Urinary bladder (tissue), 4 donors: Measurements from ENCODE around the gene SERPINB6. TPM values are rescaled to one million over a fixed set of nuclear protein-coding genes. Genes with fewer than 3 reads are reported as not detected.

Experiments
- DNase-seq: peaks from one replicate; pipeline ENCODE4 v3.0.0-alpha.2; 2015; ENCODE audit errors: extremely low spot score
- H3K27ac ChIP-seq: one replicate; pipeline ENCODE4 v1.5.1; 2013; ENCODE audit warnings: low read depth, mild to moderate bottlenecking, moderate library complexity
- H3K36me3 ChIP-seq: one replicate; pipeline ENCODE4 v1.6.1; 2013; ENCODE audit warnings: mild to moderate bottlenecking, moderate library complexity; ENCODE audit not compliant: insufficient read depth
- H3K4me1 ChIP-seq: one replicate; pipeline ENCODE4 v1.6.1; 2013; ENCODE audit warnings: mild to moderate bottlenecking, moderate library complexity; ENCODE audit not compliant: insufficient read depth
- H3K4me3 ChIP-seq: one replicate; pipeline ENCODE4 v1.5.1; 2013; ENCODE audit warnings: low read depth, low read length
- WGBS: extraction: QIAGEN DNeasy Blood & Tissue Kit; methylation state at CpG from one replicate; pipeline ENCODE4 v1.1.7; 2013; 5-methylcytosine and 5-hydroxymethylcytosine counted together
- polyA plus RNA-seq: library from polyadenylated mRNA; stranded (reverse); fragments of 200-250 nt; gene quantifications from one replicate; pipeline ENCODE4 v1.2.3, GENCODE V29; 2013
- total RNA-seq: library from RNA; depleted of rRNA; stranded (reverse); fragments of >200 nt; gene quantifications from one replicate; pipeline ENCODE4 v1.2.3, GENCODE V29; 2014
- donor health status: healthy with polysubstance abuse.
- donor health status: healthy.

The SERPINB6 gene
- total and polyA plus RNA-seq, 2 donors = 58.8 to 130 TPM

DNA sequence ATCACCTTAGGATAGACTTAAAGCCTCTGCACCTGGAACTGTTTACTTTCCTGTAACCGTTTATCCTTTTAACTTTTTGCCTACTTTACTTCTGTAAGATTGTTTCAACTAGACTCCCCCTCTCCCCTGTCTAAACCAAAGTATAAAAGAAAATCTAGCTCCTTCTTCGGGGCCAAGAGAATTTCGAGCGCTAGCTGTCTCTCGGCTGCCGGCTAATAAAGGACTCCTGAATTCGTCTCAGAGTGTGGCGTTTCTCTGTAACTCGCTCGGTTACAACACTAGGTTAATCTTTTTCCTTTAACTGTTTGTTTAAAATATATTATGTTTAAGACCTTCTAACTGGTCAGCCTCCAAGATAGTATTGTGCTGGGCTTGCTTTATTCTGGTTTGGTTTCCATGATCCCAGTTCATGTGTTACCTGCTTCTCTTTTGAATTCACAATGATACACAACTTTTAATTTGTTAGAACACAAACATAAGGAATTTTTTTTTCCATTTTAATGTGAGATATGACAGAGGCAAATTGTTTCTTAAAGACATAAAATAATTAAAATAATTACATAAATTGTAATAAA lies 19.7 kb upstream of the SERPINB6 start:
- peak overlapping the region; percentile 99 for H3K27ac ChIP-seq
- H3K36me3 ChIP-seq = no peaks in the 10 kb centered on the region
- no peaks in the 10 kb centered on the region for H3K4me1 ChIP-seq
- 5% methylated on average over 10 of the region's 10 CpGs for WGBS
- no peak for DNase-seq
- H3K4me3 ChIP-seq = peak overlapping the region; percentile 83

- whole genome bisulfite sequencing = 5% methylated on average over 19 of the region's 19 CpGs
- H3K4me1 ChIP-seq = no peaks in the 10 kb centered on the region
- H3K36me3 ChIP-seq = no peaks in the 10 kb centered on the region
- DNase-seq = no peak
- peak overlapping the region; percentile 83 for H3K4me3 ChIP-seq
- H3K27ac ChIP-seq = peak overlapping the region; percentile 99
Measured at GRCh38 chr6:2990248-2990931, 19.0 kb upstream of the SERPINB6 start.

GRCh38 chr6:2989332-2990247 lies 18.2 kb upstream of the SERPINB6 start:
- no peaks in the 10 kb centered on the region for H3K4me1 ChIP-seq
- no peaks in the 10 kb centered on the region for H3K36me3 ChIP-seq
- peak overlapping the region; percentile 83 for H3K4me3 ChIP-seq
- peak; percentile 99 for DNase-seq
- WGBS = under 1% methylated on average over 22 of the region's 22 CpGs
- H3K27ac ChIP-seq = peak overlapping the region; percentile 99

DNA sequence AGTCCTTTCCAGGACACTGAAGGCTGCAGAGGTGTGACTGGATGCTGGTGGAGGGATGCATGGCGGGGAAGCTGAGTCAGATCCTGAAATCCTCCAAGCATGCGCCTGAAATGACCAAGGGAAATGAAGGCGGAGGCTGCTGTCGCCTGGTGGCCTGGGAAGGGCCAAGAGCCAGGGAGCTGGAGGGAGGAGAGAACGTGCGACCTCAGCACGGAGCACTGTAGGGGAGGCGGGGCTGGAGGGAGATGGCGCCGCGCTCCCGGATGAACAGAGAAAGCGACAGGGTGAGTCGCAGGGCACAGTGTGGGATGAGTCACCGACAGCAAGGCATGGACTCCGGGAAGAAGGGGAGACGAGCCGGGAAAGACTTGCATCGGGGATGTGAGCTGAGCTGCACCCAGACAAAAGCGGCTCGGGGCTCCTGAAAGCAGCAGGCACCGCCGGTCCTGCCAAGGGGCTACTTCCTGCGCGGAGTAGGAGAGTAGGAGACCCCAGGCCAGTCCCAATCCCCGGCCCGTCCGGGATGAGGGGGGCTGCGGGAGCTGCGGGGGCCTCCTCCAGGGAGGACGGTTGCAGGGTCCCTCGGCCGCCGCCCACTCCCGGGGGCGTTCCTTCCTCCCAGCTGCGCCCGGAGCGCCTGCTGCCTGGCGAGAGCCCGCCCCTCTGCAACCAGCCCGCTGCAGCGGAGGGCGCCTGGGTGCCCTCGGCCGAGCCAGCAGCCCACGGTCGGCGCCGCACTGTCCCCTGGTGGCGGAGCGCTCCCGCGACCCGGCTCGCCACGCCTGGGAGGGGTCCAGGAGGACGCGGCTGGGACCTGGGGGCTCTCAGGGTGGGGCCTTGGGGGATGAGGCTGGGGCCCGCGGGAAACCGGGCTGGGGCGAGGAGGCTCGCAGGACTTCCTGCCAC lies 17.3 kb upstream of the SERPINB6 start:
- whole genome bisulfite sequencing = under 1% methylated on average over 64 of the region's 64 CpGs
- peak; percentile 70 for DNase-seq
- peak overlapping the region; percentile 95 for H3K27ac ChIP-seq
- H3K4me1 ChIP-seq = no peaks in the 10 kb centered on the region
- no peaks in the 10 kb centered on the region for H3K36me3 ChIP-seq
- H3K4me3 ChIP-seq = peak overlapping the region; percentile 83

DNA sequence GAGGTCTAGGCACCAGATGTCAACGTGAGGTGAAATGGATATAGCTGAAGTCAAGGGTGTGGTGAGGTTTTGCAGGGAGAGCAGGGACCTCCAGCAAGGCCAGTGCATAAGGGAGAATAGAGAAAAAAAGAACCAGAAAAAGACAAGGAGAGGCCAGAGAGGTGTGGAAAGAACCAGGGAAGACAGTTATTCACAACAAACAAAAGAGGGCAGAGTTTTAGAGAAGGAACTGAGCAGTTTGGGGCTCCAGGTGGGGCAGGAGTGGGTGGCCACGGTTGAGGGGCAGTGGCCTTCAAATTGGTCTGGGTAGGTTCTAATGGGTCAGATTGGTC lies 16.7 kb upstream of the SERPINB6 start:
- Histone ChIP-seq H3K36me3 (no peaks in the 10 kb centered on the region), H3K4me3 (peak overlapping the region; percentile 83), H3K4me1 (no peaks in the 10 kb centered on the region), H3K27ac (peak overlapping the region; percentile 54)
- WGBS = 15% methylated on average over 2 of the region's 2 CpGs
- DNase-seq = no peak

DNA sequence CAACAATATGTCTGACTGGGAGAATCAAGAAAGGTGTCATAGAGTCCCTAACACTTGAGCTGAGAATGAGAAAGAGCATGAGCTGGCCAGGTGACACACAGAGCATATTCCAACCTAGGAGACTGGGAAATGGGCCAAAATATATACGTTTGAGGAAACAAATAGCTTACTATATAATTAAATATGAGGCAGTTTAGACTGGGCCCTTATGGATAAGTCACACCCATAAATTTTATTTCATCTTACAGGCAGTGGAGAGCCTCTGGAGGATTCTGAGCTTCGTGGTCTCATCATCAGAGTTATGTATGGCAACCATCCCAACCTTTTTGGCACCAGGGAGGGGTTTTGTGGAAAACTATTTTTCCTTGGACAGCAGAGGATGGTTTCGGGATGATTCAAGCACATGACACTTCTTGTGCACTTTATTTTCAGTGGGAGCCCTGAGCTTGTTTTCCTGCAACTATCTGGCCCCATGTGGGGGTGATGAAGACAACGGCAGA lies 15.4 kb upstream of the SERPINB6 start:
- H3K36me3 ChIP-seq = no peaks in the 10 kb centered on the region
- 16% methylated on average over 4 of the region's 4 CpGs for WGBS
- no peaks in the 10 kb centered on the region for H3K4me1 ChIP-seq
- H3K27ac ChIP-seq = peak overlapping the region; percentile 28
- H3K4me3 ChIP-seq = no peak overlapping the region
- no peak for DNase-seq

DNA sequence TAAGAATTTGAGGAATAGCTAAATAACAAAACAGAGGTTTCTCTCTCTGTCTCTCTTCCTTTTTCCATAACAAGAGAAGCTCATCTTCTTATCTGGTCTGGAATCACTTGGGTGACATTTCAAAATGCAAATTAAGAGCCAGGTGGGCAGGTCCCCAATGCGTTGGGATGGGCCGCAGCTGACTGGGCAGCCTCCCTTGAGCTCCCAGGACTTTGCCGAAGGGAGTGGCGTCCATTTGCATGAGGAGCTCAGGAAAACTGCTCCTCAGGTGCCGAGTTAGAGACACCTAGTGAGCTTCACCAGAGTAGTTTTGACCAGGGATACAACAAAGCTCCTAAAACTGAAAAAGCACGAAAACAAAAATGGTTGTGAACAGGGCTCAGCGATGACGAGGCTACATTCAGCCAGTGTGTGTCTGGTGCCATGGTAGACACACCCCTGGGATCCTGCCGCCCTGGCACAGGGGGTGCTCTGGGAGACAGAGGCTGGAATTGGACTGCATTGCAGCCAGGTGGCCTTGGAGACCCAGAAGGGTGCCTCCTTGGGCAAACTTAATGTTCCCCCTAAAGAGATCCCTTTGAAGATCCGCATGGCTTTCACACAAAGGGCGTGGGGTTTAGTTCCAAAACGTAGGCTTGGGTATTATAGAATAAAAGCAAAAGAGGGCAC lies 13.5 kb upstream of the SERPINB6 start:
- Histone ChIP-seq H3K4me3 (no peak overlapping the region), H3K27ac (no peak overlapping the region), H3K4me1 (no peaks in the 10 kb centered on the region), H3K36me3 (no peaks in the 10 kb centered on the region)
- WGBS = 94% methylated on average over 12 of the region's 12 CpGs
- DNase-seq = no peak

DNA sequence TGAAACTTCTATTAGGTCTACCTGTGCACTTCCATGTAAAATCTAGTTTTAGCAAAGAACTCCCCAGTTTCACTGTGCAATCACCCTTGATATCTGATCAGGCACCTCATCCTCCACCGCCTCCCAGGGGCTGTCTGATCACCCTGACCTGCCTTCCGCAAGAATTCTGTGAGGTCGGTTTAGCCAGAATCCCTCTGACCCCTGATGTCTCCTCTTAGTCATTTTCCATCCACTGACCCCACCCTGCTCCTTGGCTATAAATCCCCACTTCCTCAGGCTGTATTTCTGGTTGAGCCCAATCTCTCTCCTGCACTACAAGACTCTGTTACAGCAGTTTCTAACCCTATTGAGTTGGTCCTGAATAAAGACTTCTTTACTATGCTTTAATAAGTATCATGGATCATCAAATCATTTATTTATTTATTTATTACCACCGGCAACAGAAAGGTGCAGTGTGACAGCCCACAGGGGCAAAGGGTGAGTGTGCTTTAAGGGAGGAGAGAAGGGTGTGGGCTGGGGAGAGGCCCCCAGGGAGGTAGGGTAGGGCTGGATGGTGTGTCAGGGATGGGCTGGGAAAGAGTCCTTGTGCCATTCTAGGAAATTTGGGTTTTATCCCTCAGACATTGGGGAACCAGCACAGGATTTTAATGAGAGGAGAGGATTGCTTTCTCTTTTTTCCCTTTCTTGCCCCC lies 11.2 kb upstream of the SERPINB6 start:
- DNase-seq = no peak
- 68% methylated on average over 4 of the region's 4 CpGs for WGBS

GRCh38 chr6:2980465-2980855 lies 9.1 kb upstream of the SERPINB6 start:
- no peak overlapping the region for H3K27ac ChIP-seq
- no peaks in the 10 kb centered on the region for H3K4me1 ChIP-seq
- H3K4me3 ChIP-seq = no peak overlapping the region
- no peaks in the 10 kb centered on the region for H3K36me3 ChIP-seq
- DNase-seq = no peak
- 92% methylated on average over 3 of the region's 3 CpGs for WGBS

More for the DNA sequence above, 11.2 kb upstream of the SERPINB6 start:
- Histone ChIP-seq H3K4me3 (no peak overlapping the region), H3K27ac (no peak overlapping the region), H3K36me3 (no peaks in the 10 kb centered on the region), H3K4me1 (no peaks in the 10 kb centered on the region)

GRCh38 chr6:2979819-2980464 lies 8.6 kb upstream of the SERPINB6 start:
- no peak overlapping the region for H3K4me3 ChIP-seq
- WGBS = 71% methylated on average over 2 of the region's 2 CpGs
- H3K36me3 ChIP-seq = no peaks in the 10 kb centered on the region
- H3K27ac ChIP-seq = no peak overlapping the region
- DNase-seq = no peak
- no peaks in the 10 kb centered on the region for H3K4me1 ChIP-seq

- H3K4me3 ChIP-seq = no peak overlapping the region
- WGBS = 73% methylated on average over 4 of the region's 4 CpGs
- H3K36me3 ChIP-seq = no peaks in the 10 kb centered on the region
- DNase-seq = no peak
- no peaks in the 10 kb centered on the region for H3K4me1 ChIP-seq
- H3K27ac ChIP-seq = no peak overlapping the region
Measured at GRCh38 chr6:2978923-2979322, 7.6 kb upstream of the SERPINB6 start.
